NCI-H1694 treated with DMSO at 0.1 percent for 48 hours (cell line): ENCODE data around the gene SERPINB2.
A peak's percentile ranks its signal among the peaks of the same experiment; 100 is the strongest.

Experiments used
- DNase-seq: peaks from one replicate; lab custom pipeline; 2025; lab: John Stamatoyannopoulos, UW

SERPINB2 gene, protein sequence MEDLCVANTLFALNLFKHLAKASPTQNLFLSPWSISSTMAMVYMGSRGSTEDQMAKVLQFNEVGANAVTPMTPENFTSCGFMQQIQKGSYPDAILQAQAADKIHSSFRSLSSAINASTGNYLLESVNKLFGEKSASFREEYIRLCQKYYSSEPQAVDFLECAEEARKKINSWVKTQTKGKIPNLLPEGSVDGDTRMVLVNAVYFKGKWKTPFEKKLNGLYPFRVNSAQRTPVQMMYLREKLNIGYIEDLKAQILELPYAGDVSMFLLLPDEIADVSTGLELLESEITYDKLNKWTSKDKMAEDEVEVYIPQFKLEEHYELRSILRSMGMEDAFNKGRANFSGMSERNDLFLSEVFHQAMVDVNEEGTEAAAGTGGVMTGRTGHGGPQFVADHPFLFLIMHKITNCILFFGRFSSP

DNA sequence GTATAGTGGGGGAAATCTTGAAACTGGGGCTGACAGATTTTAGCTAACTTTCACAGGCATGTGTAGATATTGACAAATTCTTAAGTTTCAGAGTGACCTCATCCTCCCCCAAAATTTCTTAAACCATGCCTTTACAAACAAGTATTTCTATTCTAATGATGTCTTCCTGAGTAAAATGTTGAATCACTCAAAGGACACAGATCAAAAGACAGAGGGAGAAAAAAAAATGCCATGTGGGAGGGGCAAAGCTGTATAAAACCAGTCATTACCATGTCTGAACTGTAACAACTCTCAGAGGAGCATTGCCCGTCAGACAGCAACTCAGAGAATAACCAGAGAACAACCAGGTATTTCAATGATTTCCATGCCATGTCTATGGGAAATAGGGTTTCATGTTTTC, at the start of gene SERPINB2:
SERPINB2 (plus strand) TSS at position 282 of the 400 bp plus-strand sequence. CDS start 3,740 bp downstream, outside the sequence.
- no peak for DNase-seq

GRCh38 chr18:63843008-63843407, 44.5 kb upstream of the SERPINB2 start:
- no peak for DNase-seq

- peak; percentile 1 for DNase-seq
These were observed 43.3 kb upstream of the SERPINB2 start for GRCh38 chr18:63844254-63844653.

GRCh38 chr18:63848159-63848558, 39.3 kb upstream of the SERPINB2 start:
- peak; percentile 9 for DNase-seq

DNA sequence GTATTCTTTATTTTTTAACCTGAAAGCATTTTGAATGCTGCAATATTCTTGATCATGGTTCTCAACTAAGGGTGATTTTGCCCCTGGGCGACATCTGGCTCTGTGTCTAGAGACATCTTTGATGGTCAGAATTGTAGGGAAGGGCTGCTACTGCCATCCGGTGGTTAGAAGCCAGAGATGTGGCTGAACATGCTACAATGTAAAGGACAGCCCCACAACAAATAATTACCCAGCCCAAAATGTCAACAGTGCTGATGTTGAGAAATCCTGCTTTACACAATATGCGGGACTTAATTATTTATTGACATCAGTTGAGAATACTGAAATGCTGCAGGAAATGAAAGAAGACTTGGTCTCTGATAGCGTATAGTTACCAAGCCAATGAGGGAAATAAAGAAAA, 37.5 kb upstream of the SERPINB2 start:
- no peak for DNase-seq

GRCh38 chr18:63850636-63851035, 36.9 kb upstream of the SERPINB2 start:
- DNase-seq, result no peak

DNA sequence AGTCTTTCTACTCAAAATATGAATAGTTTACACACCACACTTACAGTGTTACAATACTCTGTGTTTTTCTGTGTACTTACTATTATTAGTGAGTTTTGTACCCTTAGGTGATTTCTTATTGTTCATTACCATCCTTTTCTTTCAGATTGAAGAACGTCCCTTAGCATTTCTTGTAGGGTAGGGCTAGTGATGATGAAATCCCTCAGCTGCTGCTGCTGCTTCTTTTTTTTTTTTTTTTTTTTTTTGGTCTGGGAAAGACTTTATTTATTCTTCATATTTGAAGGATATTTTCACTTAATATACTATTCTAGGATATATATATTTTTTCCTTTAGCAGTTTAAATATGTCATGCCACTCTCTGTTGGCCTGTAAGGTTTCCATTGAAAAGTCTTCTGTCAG, 29.0 kb upstream of the SERPINB2 start:
- no peak for DNase-seq

GRCh38 chr18:63859781-63860475, 27.6 kb upstream of the SERPINB2 start:
- DNase-seq, result no peak

DNA sequence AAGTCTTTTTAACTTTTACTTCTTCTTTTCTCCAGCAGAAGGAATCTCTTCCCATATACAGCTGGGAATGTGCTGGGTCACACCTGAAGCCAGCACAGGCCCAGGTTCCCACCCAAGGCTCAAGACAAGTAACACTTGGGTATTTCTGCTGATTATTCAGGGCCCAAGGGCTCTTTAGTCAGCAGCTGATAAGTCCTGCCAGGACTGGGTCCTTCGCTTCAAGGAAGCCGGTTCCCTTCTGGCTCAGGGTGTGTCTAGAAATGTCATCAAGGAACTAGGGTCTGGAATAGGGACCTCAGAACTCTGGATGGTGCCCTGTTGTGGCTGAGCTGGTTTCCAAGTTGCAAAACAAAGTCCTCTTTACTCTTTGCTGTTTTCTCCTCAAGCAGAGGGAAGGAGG, 27.0 kb upstream of the SERPINB2 start:
- DNase-seq, result no peak

GRCh38 chr18:63867368-63868125, 20.0 kb upstream of the SERPINB2 start:
- DNase-seq, result no peak

- no peak for DNase-seq
These were observed 19.0 kb upstream of the SERPINB2 start for GRCh38 chr18:63868546-63868945.

DNA sequence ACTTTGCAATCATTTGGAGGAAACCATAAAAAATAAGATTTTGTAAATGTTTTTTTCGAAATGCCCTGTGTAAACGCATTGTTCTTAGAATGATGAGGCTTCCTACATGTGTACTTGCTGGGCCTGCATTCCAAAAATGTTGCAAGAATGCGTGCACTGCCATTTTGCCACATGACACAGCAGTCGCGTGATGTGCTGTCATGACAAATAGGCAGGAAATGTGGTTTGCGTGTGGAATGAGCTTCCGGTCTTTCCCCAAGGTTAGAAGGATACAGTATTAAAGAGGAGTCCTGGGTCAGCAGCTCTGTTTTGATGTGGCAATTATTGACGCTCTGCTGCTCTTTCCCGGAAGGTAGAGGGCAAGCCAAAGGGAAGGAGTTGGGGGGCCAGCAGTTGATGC, 18.1 kb upstream of the SERPINB2 start:
- DNase-seq, result no peak

DNA sequence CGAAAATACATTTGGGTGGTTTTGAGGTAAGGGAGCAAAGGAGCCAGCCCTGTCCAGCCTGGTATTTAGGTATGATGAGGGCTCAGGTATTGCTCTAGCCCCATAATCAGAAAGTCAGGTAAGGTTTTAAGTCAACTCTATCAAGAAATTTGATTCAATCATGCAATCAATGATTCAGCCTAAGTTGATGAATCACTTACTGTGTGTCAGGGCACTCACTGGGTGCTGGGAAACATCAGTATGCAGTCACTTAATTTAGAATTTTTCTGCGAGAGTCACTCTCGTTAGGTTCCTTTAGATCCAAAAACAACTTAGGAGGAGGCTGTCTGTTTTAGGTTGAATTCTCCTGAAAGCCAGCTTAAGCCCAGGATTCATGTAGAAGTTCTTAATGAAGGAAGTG, 17.7 kb upstream of the SERPINB2 start:
- DNase-seq, result no peak

DNA sequence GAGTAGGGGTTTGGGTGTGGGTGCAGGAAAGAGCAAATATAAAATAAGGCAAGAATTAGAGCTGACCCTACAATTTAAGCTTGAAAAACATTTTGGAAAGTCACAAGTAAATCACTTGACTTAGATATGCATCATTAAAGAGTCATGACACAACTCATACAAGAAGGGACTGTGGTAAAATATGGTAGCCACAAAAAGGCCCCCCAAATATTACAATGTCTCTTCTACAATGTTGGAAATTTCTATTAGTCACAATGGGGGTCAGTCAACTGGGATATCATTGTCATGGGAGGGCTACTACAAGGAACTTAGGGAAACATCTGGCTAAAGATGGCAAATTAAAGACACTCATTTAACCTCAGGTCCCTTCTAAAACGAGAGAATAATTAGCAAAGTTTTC, 15.7 kb upstream of the SERPINB2 start:
- DNase-seq, result no peak

- no peak for DNase-seq
These were observed 14.9 kb upstream of the SERPINB2 start for GRCh38 chr18:63872586-63872985.

DNA sequence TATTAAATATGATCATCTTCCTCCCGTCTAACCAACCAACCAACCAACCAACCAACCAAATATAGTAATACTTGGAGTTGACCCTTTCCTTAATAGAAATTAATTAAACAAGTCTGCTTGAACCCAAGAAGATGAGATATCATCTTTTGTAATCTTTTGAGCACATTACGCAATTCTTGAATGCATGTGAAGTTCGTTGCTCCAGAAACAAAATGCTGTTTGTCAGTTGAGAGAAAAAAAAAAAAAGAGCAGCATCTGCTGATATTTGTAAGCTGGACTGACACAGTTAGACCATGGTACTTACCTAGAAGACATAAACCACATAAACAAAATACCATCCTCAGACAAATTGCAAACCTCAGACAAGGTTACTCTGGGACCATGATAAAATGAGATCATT, 9.2 kb upstream of the SERPINB2 start:
- no peak for DNase-seq

DNA sequence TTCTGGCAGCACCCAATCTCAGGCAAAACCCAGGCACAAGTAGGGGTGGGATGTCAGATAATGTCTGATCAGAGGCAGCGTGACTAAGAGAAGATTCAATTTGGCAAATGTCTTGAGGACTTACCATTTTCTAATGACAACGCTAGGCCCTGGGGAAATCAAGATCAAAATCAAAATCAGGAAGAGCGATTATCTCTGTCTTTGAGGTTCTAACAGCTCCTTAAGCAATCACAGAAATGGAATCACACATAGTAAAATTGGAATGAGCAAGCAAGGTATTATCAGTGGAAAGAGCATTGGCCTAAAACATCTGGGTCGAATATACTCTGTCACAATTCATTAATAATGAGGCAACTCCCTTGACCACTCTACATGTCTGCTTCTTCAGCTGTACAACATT, 8.6 kb upstream of the SERPINB2 start:
- DNase-seq, result no peak

GRCh38 chr18:63879709-63880108, 7.8 kb upstream of the SERPINB2 start:
- DNase-seq, result no peak

- DNase-seq, result no peak
These were observed 5.7 kb upstream of the SERPINB2 start for GRCh38 chr18:63881851-63882250.

GRCh38 chr18:63882333-63883141, 5.0 kb upstream of the SERPINB2 start:
- no peak for DNase-seq

GRCh38 chr18:63883617-63884016, 3.9 kb upstream of the SERPINB2 start:
- DNase-seq, result no peak
